Keratinocyte (primary cell): ENCODE measurements around the gene ARNT2. TPM values are rescaled to one million over a fixed set of nuclear protein-coding genes. Genes with fewer than 3 reads are reported as not detected.

Experiments used
- DNase-seq: peaks from one replicate; pipeline ENCODE4 v3.0.0-alpha.2; 2011; ENCODE audit warnings: low read depth, missing footprints, low spot score
- FAIRE-seq: peaks from 2 replicates; lab custom pipeline; 2011; peaks lifted over from hg19 to GRCh38; lab: Jason Lieb, UNC
- H2AFZ ChIP-seq: 2 replicates; pipeline ENCODE4 v1.6.0; 2012; ENCODE audit warnings: low read length, control low read depth, inconsistent platforms; ENCODE audit not compliant: control insufficient read depth
- H3K27ac ChIP-seq: 2 replicates; pipeline ENCODE4 v1.5.1; 2011; ENCODE audit warnings: low read length; ENCODE audit not compliant: control insufficient read depth, insufficient read depth
- H3K27me3 ChIP-seq: 3 replicates; pipeline ENCODE4 v1.6.0; 2011; ENCODE audit warnings: low read length; ENCODE audit not compliant: control insufficient read depth, insufficient read depth; ENCODE audit errors: extremely low read depth
- H3K36me3 ChIP-seq, 2 experiments: 2 replicates in 1 of 2; 3 replicates in 1 of 2; pipeline ENCODE4 v1.5.1; 2011; ENCODE audit warnings: low read length in 2 of 2, mild to moderate bottlenecking in 1 of 2; ENCODE audit not compliant: control insufficient read depth in 2 of 2, insufficient read depth in 2 of 2; ENCODE audit errors: extremely low read depth in 1 of 2
- H3K4me1 ChIP-seq: 3 replicates; pipeline ENCODE4 v1.5.1; 2011; ENCODE audit warnings: low read length; ENCODE audit not compliant: control insufficient read depth, insufficient read depth; ENCODE audit errors: extremely low read depth
- H3K4me2 ChIP-seq: 3 replicates; pipeline ENCODE4 v1.6.0; 2011; ENCODE audit warnings: low read depth, low read length; ENCODE audit not compliant: control insufficient read depth, insufficient read depth; ENCODE audit errors: extremely low read depth
- H3K4me3 ChIP-seq, 3 experiments: fragments of 200-600 bp in 1 of 3; sonication (generic) in 1 of 3; 2 replicates in 2 of 3; 3 replicates in 1 of 3; pipeline ENCODE4 v1.5.1; 2011 to 2016; ENCODE audit warnings: low read length in 3 of 3, mild to moderate bottlenecking in 3 of 3, control low read depth in 2 of 3, inconsistent platforms in 1 of 3, low read depth in 1 of 3, mixed read lengths in 1 of 3, mixed run types in 1 of 3, moderate library complexity in 1 of 3; ENCODE audit not compliant: control insufficient read depth in 2 of 3, insufficient read depth in 2 of 3; ENCODE audit errors: extremely low read depth in 1 of 3
- H3K79me2 ChIP-seq: 2 replicates; pipeline ENCODE4 v1.6.0; 2012; ENCODE audit warnings: low read length; ENCODE audit not compliant: control insufficient read depth, insufficient read depth
- H3K9ac ChIP-seq: 3 replicates; pipeline ENCODE4 v1.6.0; 2011; ENCODE audit warnings: low read length; ENCODE audit not compliant: control insufficient read depth, insufficient read depth; ENCODE audit errors: extremely low read depth
- H3K9me1 ChIP-seq: 3 replicates; pipeline ENCODE4 v1.6.0; 2011; ENCODE audit warnings: low read length; ENCODE audit not compliant: control insufficient read depth, insufficient read depth; ENCODE audit errors: extremely low read depth
- H3K9me3 ChIP-seq: 2 replicates; pipeline ENCODE4 v1.5.1; 2012; ENCODE audit warnings: low read depth, low read length; ENCODE audit not compliant: control insufficient read depth
- H4K20me1 ChIP-seq: 3 replicates; pipeline ENCODE4 v1.6.0; 2011; ENCODE audit warnings: low read length; ENCODE audit not compliant: control insufficient read depth, insufficient read depth; ENCODE audit errors: extremely low read depth
- EZH2 ChIP-seq: IDR thresholded peaks from one replicate; pipeline ENCODE4 v1.6.1; 2012; ENCODE audit warnings: inconsistent platforms, mild to moderate bottlenecking, low read length, moderate library complexity
- dilution Hi-C: fragments of 300-500 bp; cut with MboI; formaldehyde crosslinking; loops from one replicate; pipeline ENCODE4 v1.7.0; 2020; ENCODE audit warnings: low sequenced_read_pairs; ENCODE audit not compliant: extremely low pct_ligation_motif_present
- polyA plus RNA-seq, 5 experiments: library from polyadenylated mRNA; depleted of rRNA in 3 of 5; stranded (reverse) in 3 of 5; stranded (forward) in 1 of 5; unstranded in 1 of 5; fragments of >200 nt; gene quantifications; 1 replicate in 1 of 5; 2 replicates in 3 of 5; 3 replicates in 1 of 5; pipeline versions ENCODE4 v1.2.1 to v1.2.3, GENCODE V29; 2011 to 2012; ENCODE audit warnings: missing spikeins in 2 of 5, low read depth in 1 of 5, low replicate concordance in 1 of 5
- TF ChIP-seq, protein P1 (sequence below), 3 experiments: IDR thresholded peaks in 1 of 3; conservative IDR thresholded peaks in 1 of 3; optimal IDR thresholded peaks in 1 of 3; 2 replicates in 2 of 3; 3 replicates in 1 of 3; pipeline versions ENCODE3 to v1.5.1; 2011; ENCODE audit warnings: low read length in 3 of 3, mild to moderate bottlenecking in 3 of 3, moderate library complexity in 2 of 3, control low read depth in 1 of 3, inconsistent platforms in 1 of 3; ENCODE audit not compliant: insufficient read depth in 2 of 3; ENCODE audit errors: extremely low read depth in 1 of 3

ARNT2 gene
- polyA plus RNA-seq, 1 donor (not counting 4 experiments of a cell fraction or from before 2014, with no cell fraction given): 0.16 TPM

DNA sequence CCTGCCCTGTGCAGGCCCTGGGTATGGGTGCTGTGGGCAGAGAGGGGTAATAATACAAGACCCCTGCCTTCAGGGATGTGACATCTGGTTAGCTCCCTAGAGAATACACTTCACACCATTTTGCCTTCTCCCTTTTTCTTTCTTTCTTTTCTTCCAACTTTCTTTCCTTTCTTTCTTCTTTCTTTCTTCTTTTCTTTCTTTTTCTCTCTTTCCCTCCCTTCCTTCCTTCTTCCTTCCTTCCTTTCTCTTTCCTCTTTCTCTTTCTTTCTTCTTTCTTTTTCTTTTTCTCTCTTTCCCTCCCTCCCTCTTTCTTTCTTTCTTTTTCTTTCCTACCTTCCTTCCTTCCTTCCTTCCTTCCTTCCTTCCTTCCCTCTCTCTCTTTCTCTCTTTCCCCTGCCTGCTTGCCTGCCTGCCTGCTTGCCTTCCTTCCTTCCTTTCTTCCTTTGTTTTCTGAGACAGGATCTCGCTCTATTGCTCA is 222.5 kb downstream of the ARNT2 start:
- Histone ChIP-seq H3K9ac (no peak overlapping the region), H3K9me3 (peaks cover 2% of the 10 kb centered on the region), H3K79me2 (no peaks in the 10 kb centered on the region), H3K27me3 (no peaks in the 10 kb centered on the region), H3K9me1 (no peaks in the 10 kb centered on the region), H3K36me3 (no peaks in the 10 kb centered on the region), H2AFZ (no peak overlapping the region), H3K4me3 (no peak overlapping the region), H3K27ac (no peak overlapping the region), H3K4me1 (no peaks in the 10 kb centered on the region), H4K20me1 (no peaks in the 10 kb centered on the region), H3K4me2 (no peak overlapping the region)
- DNase-seq: no peak
- no peak for FAIRE-seq
- TF ChIP-seq, protein P1, sequence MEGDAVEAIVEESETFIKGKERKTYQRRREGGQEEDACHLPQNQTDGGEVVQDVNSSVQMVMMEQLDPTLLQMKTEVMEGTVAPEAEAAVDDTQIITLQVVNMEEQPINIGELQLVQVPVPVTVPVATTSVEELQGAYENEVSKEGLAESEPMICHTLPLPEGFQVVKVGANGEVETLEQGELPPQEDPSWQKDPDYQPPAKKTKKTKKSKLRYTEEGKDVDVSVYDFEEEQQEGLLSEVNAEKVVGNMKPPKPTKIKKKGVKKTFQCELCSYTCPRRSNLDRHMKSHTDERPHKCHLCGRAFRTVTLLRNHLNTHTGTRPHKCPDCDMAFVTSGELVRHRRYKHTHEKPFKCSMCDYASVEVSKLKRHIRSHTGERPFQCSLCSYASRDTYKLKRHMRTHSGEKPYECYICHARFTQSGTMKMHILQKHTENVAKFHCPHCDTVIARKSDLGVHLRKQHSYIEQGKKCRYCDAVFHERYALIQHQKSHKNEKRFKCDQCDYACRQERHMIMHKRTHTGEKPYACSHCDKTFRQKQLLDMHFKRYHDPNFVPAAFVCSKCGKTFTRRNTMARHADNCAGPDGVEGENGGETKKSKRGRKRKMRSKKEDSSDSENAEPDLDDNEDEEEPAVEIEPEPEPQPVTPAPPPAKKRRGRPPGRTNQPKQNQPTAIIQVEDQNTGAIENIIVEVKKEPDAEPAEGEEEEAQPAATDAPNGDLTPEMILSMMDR (optimal IDR thresholded peaks at IDR 0.05 in 1 of 3, IDR thresholded peaks at IDR 0.05 in 1 of 3, conservative IDR thresholded peaks at IDR 0.05 in 1 of 3; ENCODE audit: extremely low read depth in 1 of 3, insufficient read depth in 2 of 3, low read length in 3 of 3): no peak
- dilution Hi-C loops: no loop called here

DNA sequence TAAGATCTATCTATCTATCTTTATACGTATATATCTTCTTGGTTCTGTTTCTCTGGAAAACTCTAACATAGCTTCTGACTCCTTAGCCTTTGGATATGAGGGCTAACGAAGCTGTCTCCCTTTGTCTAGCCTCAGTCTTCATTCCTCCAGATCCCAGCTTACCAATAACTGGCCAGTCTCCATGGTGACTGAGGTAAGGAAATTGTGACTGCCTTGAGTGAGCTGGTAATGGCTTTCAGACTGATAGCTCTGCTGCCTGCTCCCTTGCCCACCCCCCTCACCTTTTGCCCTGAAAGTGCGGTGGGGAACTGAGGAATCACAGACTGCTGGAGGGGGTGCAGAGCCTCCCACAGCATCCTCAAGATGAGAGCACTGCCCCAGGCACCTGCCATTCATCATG is 225.2 kb downstream of the ARNT2 start:
- no peaks in the 10 kb centered on the region for H3K79me2 ChIP-seq
- no peak overlapping the region for H2AFZ ChIP-seq
- dilution Hi-C loops: no loop called here
- H3K9me3 ChIP-seq: no peaks in the 10 kb centered on the region
- DNase-seq: no peak
- no peak overlapping the region for H3K9ac ChIP-seq
- H3K9me1 ChIP-seq: no peaks in the 10 kb centered on the region
- no peak overlapping the region for H3K27ac ChIP-seq
- H4K20me1 ChIP-seq: no peaks in the 10 kb centered on the region
- FAIRE-seq: no peak
- TF ChIP-seq, protein P1 (optimal IDR thresholded peaks at IDR 0.05 in 1 of 3, IDR thresholded peaks at IDR 0.05 in 1 of 3, conservative IDR thresholded peaks at IDR 0.05 in 1 of 3; ENCODE audit: extremely low read depth in 1 of 3, insufficient read depth in 2 of 3, low read length in 3 of 3): no peak
- TF ChIP-seq EZH2: no peak
- H3K27me3 ChIP-seq: no peaks in the 10 kb centered on the region
- H3K4me3 ChIP-seq: no peak overlapping the region
- no peaks in the 10 kb centered on the region for H3K36me3 ChIP-seq
- no peaks in the 10 kb centered on the region for H3K4me1 ChIP-seq
- no peak overlapping the region for H3K4me2 ChIP-seq
